HL-60 (cell line): ENCODE results near the gene WWC1.

ENCODE experiments used
- DNase-seq, 2 experiments: peaks; one replicate each; pipeline ENCODE4 v3.0.0-alpha.2; 2010 to 2020; ENCODE audit warnings: low read depth in 1 of 2, low spot score in 1 of 2
- H3K27ac ChIP-seq: fragments of 250-450 bp; sonication (Bioruptor Pico); replicated peaks from 2 replicates; pipeline ENCODE4 v1.5.1; 2020; ENCODE audit warnings: mild to moderate bottlenecking, moderate library complexity
- H3K27me3 ChIP-seq: fragments of 250-450 bp; sonication (Bioruptor Pico); 2 replicates; pipeline ENCODE4 v1.5.1; 2021; ENCODE audit warnings: mild to moderate bottlenecking, moderate library complexity; ENCODE audit not compliant: insufficient read depth, poor library complexity, severe bottlenecking
- H3K4me3 ChIP-seq: replicated peaks from 2 replicates; pipeline ENCODE4 v1.5.1; 2011; ENCODE audit warnings: mild to moderate bottlenecking, control low read depth, low read length; ENCODE audit not compliant: insufficient read depth
- GABPA ChIP-seq: IDR thresholded peaks from 2 replicates; pipeline ENCODE4 v1.6.1; 2012; ENCODE audit warnings: low read depth
- POLR2AphosphoS5 ChIP-seq: IDR thresholded peaks from 2 replicates; pipeline ENCODE4 v1.6.1; 2012; ENCODE audit warnings: low read depth
- SPI1 ChIP-seq: IDR thresholded peaks from 2 replicates; pipeline ENCODE4 v1.6.1; 2012; ENCODE audit warnings: low read depth, mild to moderate bottlenecking, borderline replicate concordance
- TF ChIP-seq, protein P1 (sequence below): IDR thresholded peaks from 2 replicates; pipeline ENCODE4 v1.6.1; 2012; ENCODE audit warnings: low read depth; ENCODE audit not compliant: insufficient replicate concordance
- TF ChIP-seq, protein P2 (sequence below): IDR thresholded peaks from one replicate; pipeline ENCODE4 v1.5.1; 2011; ENCODE audit warnings: low read length, control low read depth, inconsistent platforms; ENCODE audit not compliant: insufficient read depth

The WWC1 gene

DNA sequence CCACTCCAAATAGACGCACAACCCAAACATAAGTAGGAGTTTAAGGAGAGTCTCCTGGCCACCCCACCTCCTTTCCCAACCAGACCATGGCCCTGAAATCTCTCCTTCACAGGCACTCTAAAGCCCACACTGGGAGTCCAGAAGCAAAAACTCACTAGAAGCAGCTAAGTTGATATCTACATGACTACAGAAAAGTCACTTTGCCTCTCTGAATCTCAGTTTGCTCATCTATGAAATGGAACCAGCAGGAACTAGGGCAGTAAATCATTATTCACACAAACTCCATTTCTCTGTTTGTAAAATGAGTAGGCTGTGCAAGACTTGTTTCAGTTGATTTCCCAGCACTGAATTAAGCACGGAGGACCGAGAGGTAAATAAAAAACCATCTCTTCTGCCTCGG is 4.1 kb upstream of the WWC1 start:
- no peak overlapping the region for H3K27ac ChIP-seq
- peaks cover 21% of the 10 kb centered on the region for H3K27me3 ChIP-seq
- DNase-seq = no peak
- TF ChIP-seq, protein P1, sequence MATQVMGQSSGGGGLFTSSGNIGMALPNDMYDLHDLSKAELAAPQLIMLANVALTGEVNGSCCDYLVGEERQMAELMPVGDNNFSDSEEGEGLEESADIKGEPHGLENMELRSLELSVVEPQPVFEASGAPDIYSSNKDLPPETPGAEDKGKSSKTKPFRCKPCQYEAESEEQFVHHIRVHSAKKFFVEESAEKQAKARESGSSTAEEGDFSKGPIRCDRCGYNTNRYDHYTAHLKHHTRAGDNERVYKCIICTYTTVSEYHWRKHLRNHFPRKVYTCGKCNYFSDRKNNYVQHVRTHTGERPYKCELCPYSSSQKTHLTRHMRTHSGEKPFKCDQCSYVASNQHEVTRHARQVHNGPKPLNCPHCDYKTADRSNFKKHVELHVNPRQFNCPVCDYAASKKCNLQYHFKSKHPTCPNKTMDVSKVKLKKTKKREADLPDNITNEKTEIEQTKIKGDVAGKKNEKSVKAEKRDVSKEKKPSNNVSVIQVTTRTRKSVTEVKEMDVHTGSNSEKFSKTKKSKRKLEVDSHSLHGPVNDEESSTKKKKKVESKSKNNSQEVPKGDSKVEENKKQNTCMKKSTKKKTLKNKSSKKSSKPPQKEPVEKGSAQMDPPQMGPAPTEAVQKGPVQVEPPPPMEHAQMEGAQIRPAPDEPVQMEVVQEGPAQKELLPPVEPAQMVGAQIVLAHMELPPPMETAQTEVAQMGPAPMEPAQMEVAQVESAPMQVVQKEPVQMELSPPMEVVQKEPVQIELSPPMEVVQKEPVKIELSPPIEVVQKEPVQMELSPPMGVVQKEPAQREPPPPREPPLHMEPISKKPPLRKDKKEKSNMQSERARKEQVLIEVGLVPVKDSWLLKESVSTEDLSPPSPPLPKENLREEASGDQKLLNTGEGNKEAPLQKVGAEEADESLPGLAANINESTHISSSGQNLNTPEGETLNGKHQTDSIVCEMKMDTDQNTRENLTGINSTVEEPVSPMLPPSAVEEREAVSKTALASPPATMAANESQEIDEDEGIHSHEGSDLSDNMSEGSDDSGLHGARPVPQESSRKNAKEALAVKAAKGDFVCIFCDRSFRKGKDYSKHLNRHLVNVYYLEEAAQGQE = no peak
- no peak for TF ChIP-seq GABPA
- TF ChIP-seq SPI1 = no peak
- TF ChIP-seq, protein P2, sequence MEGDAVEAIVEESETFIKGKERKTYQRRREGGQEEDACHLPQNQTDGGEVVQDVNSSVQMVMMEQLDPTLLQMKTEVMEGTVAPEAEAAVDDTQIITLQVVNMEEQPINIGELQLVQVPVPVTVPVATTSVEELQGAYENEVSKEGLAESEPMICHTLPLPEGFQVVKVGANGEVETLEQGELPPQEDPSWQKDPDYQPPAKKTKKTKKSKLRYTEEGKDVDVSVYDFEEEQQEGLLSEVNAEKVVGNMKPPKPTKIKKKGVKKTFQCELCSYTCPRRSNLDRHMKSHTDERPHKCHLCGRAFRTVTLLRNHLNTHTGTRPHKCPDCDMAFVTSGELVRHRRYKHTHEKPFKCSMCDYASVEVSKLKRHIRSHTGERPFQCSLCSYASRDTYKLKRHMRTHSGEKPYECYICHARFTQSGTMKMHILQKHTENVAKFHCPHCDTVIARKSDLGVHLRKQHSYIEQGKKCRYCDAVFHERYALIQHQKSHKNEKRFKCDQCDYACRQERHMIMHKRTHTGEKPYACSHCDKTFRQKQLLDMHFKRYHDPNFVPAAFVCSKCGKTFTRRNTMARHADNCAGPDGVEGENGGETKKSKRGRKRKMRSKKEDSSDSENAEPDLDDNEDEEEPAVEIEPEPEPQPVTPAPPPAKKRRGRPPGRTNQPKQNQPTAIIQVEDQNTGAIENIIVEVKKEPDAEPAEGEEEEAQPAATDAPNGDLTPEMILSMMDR = no peak
- no peak for TF ChIP-seq POLR2AphosphoS5
- H3K4me3 ChIP-seq = no peak overlapping the region

DNA sequence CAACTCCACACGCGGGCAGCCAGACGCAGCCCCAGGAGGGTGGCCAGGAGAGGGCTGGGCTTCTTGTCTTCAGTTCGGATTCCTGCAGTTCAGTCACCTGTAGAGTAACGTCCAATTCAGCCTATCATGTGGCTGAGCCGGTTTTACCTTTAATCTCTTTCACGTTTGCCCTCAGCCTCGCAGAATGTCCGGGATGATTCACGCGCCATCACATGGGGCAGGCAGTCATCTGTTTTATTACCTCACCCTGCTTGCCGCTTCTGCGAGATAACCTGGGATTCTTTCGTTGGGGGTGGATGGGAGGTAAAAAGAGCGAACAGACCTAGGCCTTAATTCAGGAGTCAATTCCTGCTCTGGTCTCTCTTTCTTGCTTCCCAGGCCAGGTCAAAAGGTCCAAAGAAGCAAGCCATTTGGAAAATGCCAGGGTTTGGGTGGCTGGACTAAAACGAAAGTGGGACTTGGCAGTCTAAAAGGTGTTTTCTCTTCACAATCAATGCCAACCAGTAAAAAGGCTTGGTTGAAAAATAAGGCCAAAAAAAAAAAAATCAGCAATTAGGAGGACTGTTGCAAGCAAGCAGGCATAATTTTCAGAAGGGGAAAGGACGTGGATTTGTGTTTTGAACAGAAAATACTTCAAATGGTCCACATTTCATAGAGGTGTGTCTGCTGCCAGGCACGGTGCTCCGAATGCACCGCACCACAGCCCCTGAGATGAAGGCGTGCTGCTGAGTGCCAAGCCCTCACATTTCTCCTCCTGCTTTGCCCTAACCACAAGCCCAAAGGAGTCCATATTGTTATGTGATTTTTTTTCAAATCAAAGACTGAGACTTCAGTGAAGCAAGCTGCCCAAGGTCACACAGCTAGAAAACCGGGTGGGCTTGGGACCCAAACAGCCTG is 2.8 kb upstream of the WWC1 start:
- no peak for DNase-seq
- H3K4me3 ChIP-seq = no peak overlapping the region
- no peak overlapping the region for H3K27ac ChIP-seq
- TF ChIP-seq POLR2AphosphoS5 = no peak
- TF ChIP-seq, protein P2 = no peak
- no peak for TF ChIP-seq SPI1
- H3K27me3 ChIP-seq = peaks cover 31% of the 10 kb centered on the region

DNA sequence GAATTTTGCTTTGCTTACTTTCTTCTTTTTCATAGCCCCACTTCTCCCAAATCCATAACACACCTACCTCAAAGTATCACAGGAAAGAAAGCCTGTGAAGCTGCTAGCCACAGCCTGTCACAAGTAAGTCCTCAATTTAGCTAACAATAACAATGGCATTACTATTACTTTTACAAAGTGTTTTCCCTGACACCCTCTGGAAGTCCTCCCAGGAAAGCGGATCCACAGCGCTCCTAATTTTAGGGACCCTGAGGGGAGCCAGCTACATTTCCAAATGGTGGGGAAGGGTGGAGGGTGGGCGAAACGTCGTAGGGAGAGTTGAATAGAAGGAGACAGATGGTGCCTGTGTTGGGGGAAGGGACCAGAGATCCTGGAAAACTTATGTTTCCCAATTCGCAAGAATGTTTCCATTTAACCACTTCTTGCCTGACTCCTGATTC is 523 bp upstream of the WWC1 start:
- Histone ChIP-seq H3K4me3 (no peak overlapping the region), H3K27ac (no peak overlapping the region), H3K27me3 (peaks cover 31% of the 10 kb centered on the region)
- DNase-seq = no peak
- TF ChIP-seq, protein P2 = no peak
- TF ChIP-seq GABPA (no peak), SPI1 (no peak), POLR2AphosphoS5 (no peak)
- TF ChIP-seq, protein P1 = no peak
